Measurements from ENCODE around the gene GRHPR.
"Not testable (repeated sequence)": the region's sequence is repeated elsewhere in the genome, so short reads cannot be mapped to it uniquely, and the experiment has no call there.

Gene GRHPR

GRCh38 chr9:37449862-37450632 lies 27.6 kb downstream of the GRHPR start:
- DNase-seq (ENCODE audit: low read depth) = no peak

- no peak for DNase-seq (ENCODE audit: low read depth)
Measured at GRCh38 chr9:37451628-37452027, 29.1 kb downstream of the GRHPR start.

- no peak for DNase-seq (ENCODE audit: low read depth)
Measured at GRCh38 chr9:37452611-37453010, 30.1 kb downstream of the GRHPR start.

GRCh38 chr9:37453827-37454226 lies 31.3 kb downstream of the GRHPR start:
- DNase-seq (ENCODE audit: low read depth) = no peak

- DNase-seq (ENCODE audit: low read depth) = no peak
Measured at GRCh38 chr9:37454238-37454637, 31.7 kb downstream of the GRHPR start.

GRCh38 chr9:37455884-37456647 lies 33.6 kb downstream of the GRHPR start:
- no peak for DNase-seq (ENCODE audit: low read depth)

GRCh38 chr9:37456817-37457216 lies 34.3 kb downstream of the GRHPR start:
- no peak for DNase-seq (ENCODE audit: low read depth)

GRCh38 chr9:37464006-37464405 lies 41.5 kb downstream of the GRHPR start:
- DNase-seq (ENCODE audit: low read depth) = no peak

GRCh38 chr9:37464426-37465248 lies 42.1 kb downstream of the GRHPR start:
- peak; percentile 79 for DNase-seq (ENCODE audit: low read depth)

- DNase-seq (ENCODE audit: low read depth) = peak; percentile 99
Measured at GRCh38 chr9:37465249-37466036, 42.9 kb downstream of the GRHPR start, which contains the start of gene ZBTB5. TSS of gene ZBTB5 (minus strand) at chr9:37465450. CDS start at chr9:37442551, 22,899 bp downstream.

GRCh38 chr9:37466037-37466709 lies 43.7 kb downstream of the GRHPR start:
- no peak for DNase-seq (ENCODE audit: low read depth)

GRCh38 chr9:37467530-37467929 lies 45.0 kb downstream of the GRHPR start:
- not testable (repeated sequence) for DNase-seq (ENCODE audit: low read depth)

GRCh38 chr9:37468620-37469019 lies 46.1 kb downstream of the GRHPR start:
- no peak for DNase-seq (ENCODE audit: low read depth)

GRCh38 chr9:37471942-37472684 lies 49.6 kb downstream of the GRHPR start:
- DNase-seq (ENCODE audit: low read depth) = no peak

- not testable (repeated sequence) for DNase-seq (ENCODE audit: low read depth)
Measured at GRCh38 chr9:37473982-37474381, 51.5 kb downstream of the GRHPR start.

- DNase-seq (ENCODE audit: low read depth) = no peak
Measured at GRCh38 chr9:37474438-37474837, 51.9 kb downstream of the GRHPR start.

- no peak for DNase-seq (ENCODE audit: low read depth)
Measured at GRCh38 chr9:37476930-37477329, 54.4 kb downstream of the GRHPR start.

GRCh38 chr9:37477443-37477842 lies 54.9 kb downstream of the GRHPR start:
- DNase-seq (ENCODE audit: low read depth) = not testable (repeated sequence)

GRCh38 chr9:37477987-37478619 lies 55.6 kb downstream of the GRHPR start:
- not testable (repeated sequence) for DNase-seq (ENCODE audit: low read depth)

GRCh38 chr9:37480759-37481158 lies 58.3 kb downstream of the GRHPR start:
- no peak for DNase-seq (ENCODE audit: low read depth)

Measured in activated gamma-delta T cell treated with anti-CD3 and anti-CD28 coated beads, Interleukin-2, amount 50 U/mL, for 16 hours (primary cell).